Astrocyte (in vitro differentiated cells and primary cell): ENCODE measurements around the gene EOLA2. TPM values are rescaled to one million over a fixed set of nuclear protein-coding genes. Genes with fewer than 3 reads are reported as not detected.
"Not testable (repeated sequence)": the region's sequence is repeated elsewhere in the genome, so short reads cannot be mapped to it uniquely, and the experiment has no call there.

Source experiments
- DNase-seq: peaks from one replicate; pipeline ENCODE4 v3.0.0-alpha.2; 2010; ENCODE audit warnings: low read depth
- FAIRE-seq: peaks from 2 replicates; lab custom pipeline; 2011; peaks lifted over from hg19 to GRCh38; lab: Jason Lieb, UNC
- H2AFZ ChIP-seq: 2 replicates; pipeline ENCODE4 v1.6.0; 2012; ENCODE audit warnings: low read depth, low read length, inconsistent platforms
- H3K27ac ChIP-seq: 2 replicates; pipeline ENCODE4 v1.5.1; 2011; ENCODE audit warnings: low read depth, low read length, inconsistent platforms
- H3K27me3 ChIP-seq: 2 replicates; pipeline ENCODE4 v1.6.0; 2011; ENCODE audit warnings: low read length, inconsistent platforms; ENCODE audit not compliant: insufficient read depth
- H3K36me3 ChIP-seq: 2 replicates; pipeline ENCODE4 v1.5.1; 2011; ENCODE audit warnings: low read length, inconsistent platforms; ENCODE audit not compliant: insufficient read depth
- H3K4me1 ChIP-seq: 2 replicates; pipeline ENCODE4 v1.5.1; 2011; ENCODE audit warnings: low read length, inconsistent platforms; ENCODE audit not compliant: insufficient read depth
- H3K4me2 ChIP-seq: 2 replicates; pipeline ENCODE4 v1.6.0; 2012; ENCODE audit warnings: low read length, inconsistent platforms
- H3K4me3 ChIP-seq: 2 replicates; pipeline ENCODE4 v1.5.1; 2011; ENCODE audit warnings: low read depth, mild to moderate bottlenecking, low read length, inconsistent platforms; ENCODE audit not compliant: insufficient read depth
- H3K79me2 ChIP-seq: 2 replicates; pipeline ENCODE4 v1.6.0; 2012; ENCODE audit warnings: mild to moderate bottlenecking, low read length, inconsistent platforms; ENCODE audit not compliant: insufficient read depth
- H3K9ac ChIP-seq: 2 replicates; pipeline ENCODE4 v1.6.0; 2012; ENCODE audit warnings: mild to moderate bottlenecking, low read length, inconsistent platforms
- H3K9me3 ChIP-seq: 2 replicates; pipeline ENCODE4 v1.5.1; 2012; ENCODE audit warnings: low read depth, mild to moderate bottlenecking, low read length, inconsistent platforms; ENCODE audit not compliant: insufficient read depth
- H4K20me1 ChIP-seq: 2 replicates; pipeline ENCODE4 v1.6.0; 2012; ENCODE audit warnings: low read length, inconsistent platforms; ENCODE audit not compliant: insufficient read depth
- H3K27ac Mint-ChIP-seq: one replicate; pipeline ENCODE4 v1.8.0; 2021; ENCODE audit warnings: mild to moderate bottlenecking, mixed read lengths; ENCODE audit not compliant: unreplicated experiment
- H3K27me3 Mint-ChIP-seq: one replicate; pipeline ENCODE4 v1.8.0; 2021; ENCODE audit warnings: low read depth, mixed read lengths; ENCODE audit not compliant: unreplicated experiment
- H3K36me3 Mint-ChIP-seq: one replicate; pipeline ENCODE4 v1.8.0; 2021; ENCODE audit warnings: low read depth, mixed read lengths; ENCODE audit not compliant: unreplicated experiment
- H3K4me1 Mint-ChIP-seq: one replicate; pipeline ENCODE4 v1.8.0; 2021; ENCODE audit warnings: low read depth, mixed read lengths; ENCODE audit not compliant: unreplicated experiment
- H3K4me3 Mint-ChIP-seq: one replicate; pipeline ENCODE4 v1.8.0; 2021; ENCODE audit warnings: mild to moderate bottlenecking, moderate library complexity, mixed read lengths; ENCODE audit not compliant: unreplicated experiment
- H3K9me3 Mint-ChIP-seq: one replicate; pipeline ENCODE4 v1.8.0; 2021; ENCODE audit warnings: mild to moderate bottlenecking, mixed read lengths; ENCODE audit not compliant: unreplicated experiment
- EZH2 ChIP-seq: IDR thresholded peaks from 2 replicates; pipeline ENCODE4 v1.6.1; 2012; ENCODE audit warnings: mild to moderate bottlenecking, low read length, inconsistent platforms; ENCODE audit not compliant: insufficient read depth
- total RNA-seq: library from RNA; stranded (reverse); gene quantifications from 2 replicates; pipeline ENCODE4 v1.2.1, GENCODE V29; 2021
- TF ChIP-seq, protein P1 (sequence below): IDR thresholded peaks from 2 replicates; pipeline ENCODE4 v1.5.1; 2011; ENCODE audit warnings: low read depth, mild to moderate bottlenecking, inconsistent platforms, low read length, moderate library complexity; ENCODE audit not compliant: insufficient read depth

The EOLA2 gene
- total RNA-seq, 1 donor from 2014 or later = 42.4 TPM

DNA sequence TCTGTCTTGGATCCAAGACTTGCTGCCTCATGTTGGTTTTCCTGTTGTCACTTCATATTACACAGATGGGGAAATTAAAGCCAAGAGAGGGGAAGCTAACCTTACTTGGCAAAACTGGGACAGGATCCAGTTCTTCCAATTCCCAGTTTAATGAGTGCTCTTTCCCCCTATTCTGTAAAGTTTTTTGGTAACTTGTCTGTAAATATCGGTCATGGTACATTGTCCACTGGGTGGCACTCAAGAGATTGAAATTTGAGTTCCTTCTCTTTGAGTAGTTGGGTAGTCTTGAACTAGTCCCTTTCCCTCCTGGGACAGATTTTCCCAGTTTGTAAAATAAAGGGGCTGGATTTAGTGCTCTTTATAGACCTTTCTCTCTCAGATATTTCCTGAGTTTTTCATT, 12.4 kb upstream of the EOLA2 start:
- no peaks in the 10 kb centered on the region for H3K36me3 ChIP-seq
- TF ChIP-seq, protein P1, sequence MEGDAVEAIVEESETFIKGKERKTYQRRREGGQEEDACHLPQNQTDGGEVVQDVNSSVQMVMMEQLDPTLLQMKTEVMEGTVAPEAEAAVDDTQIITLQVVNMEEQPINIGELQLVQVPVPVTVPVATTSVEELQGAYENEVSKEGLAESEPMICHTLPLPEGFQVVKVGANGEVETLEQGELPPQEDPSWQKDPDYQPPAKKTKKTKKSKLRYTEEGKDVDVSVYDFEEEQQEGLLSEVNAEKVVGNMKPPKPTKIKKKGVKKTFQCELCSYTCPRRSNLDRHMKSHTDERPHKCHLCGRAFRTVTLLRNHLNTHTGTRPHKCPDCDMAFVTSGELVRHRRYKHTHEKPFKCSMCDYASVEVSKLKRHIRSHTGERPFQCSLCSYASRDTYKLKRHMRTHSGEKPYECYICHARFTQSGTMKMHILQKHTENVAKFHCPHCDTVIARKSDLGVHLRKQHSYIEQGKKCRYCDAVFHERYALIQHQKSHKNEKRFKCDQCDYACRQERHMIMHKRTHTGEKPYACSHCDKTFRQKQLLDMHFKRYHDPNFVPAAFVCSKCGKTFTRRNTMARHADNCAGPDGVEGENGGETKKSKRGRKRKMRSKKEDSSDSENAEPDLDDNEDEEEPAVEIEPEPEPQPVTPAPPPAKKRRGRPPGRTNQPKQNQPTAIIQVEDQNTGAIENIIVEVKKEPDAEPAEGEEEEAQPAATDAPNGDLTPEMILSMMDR = peak; percentile 46
- TF ChIP-seq EZH2 = no peak
- H3K27ac ChIP-seq = no peak overlapping the region
- Mint-ChIP-seq H3K9me3 (peaks cover 3% of the 10 kb centered on the region), H3K4me1 (no peaks in the 10 kb centered on the region), H3K4me3 (no peak overlapping the region), H3K27ac (no peak overlapping the region), H3K27me3 (no peaks in the 10 kb centered on the region), H3K36me3 (peaks cover 12% of the 10 kb centered on the region)
- no peaks in the 10 kb centered on the region for H3K27me3 ChIP-seq
- H2AFZ ChIP-seq = no peak overlapping the region
- H3K79me2 ChIP-seq = no peaks in the 10 kb centered on the region
- H4K20me1 ChIP-seq = no peaks in the 10 kb centered on the region
- H3K4me3 ChIP-seq = no peak overlapping the region
- H3K4me1 ChIP-seq = no peaks in the 10 kb centered on the region
- DNase-seq (peak; percentile 20), FAIRE-seq (peak; percentile 78)
- no peaks in the 10 kb centered on the region for H3K9me3 ChIP-seq
- H3K9ac ChIP-seq = no peak overlapping the region
- no peak overlapping the region for H3K4me2 ChIP-seq

DNA sequence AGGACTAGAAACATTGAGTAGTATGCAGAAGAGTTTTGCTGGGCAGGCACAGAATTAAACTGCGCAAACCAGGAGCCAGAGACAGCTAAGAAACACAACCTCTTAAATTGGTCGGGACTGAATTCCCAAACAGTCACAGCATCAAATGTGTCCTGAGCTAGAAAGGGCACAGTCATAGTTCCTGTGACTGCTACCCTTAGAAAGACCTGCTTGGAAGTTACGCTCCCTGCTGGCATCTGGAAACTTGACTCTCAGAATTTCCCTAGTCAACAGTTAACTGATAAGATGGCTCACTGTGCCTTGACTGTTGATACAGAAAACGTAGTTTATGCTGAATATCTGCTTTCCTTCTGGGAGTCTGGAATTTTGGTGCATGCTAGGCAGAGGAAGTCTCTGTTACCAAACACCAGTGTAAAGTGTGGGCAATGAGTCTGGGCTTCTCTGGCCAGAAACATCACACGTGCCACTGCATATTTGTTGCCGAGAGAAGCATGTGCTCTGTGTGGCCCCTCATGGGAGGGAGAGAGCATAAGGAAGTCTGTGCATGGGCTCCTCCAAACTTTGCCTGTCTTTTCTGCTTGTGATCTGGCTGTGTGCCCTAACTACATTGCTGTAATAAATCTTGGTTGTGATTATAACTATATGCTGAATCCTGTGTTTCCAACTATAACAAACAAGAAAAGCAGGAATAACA, 11.6 kb upstream of the EOLA2 start:
- Mint-ChIP-seq H3K9me3 (peaks cover 3% of the 10 kb centered on the region), H3K36me3 (peaks cover 12% of the 10 kb centered on the region), H3K4me1 (no peaks in the 10 kb centered on the region), H3K27me3 (no peaks in the 10 kb centered on the region), H3K27ac (no peak overlapping the region), H3K4me3 (no peak overlapping the region)
- Histone ChIP-seq H3K9ac (no peak overlapping the region), H3K9me3 (no peaks in the 10 kb centered on the region), H3K36me3 (no peaks in the 10 kb centered on the region), H2AFZ (no peak overlapping the region), H3K4me3 (no peak overlapping the region), H3K27me3 (no peaks in the 10 kb centered on the region), H3K27ac (no peak overlapping the region), H3K79me2 (no peaks in the 10 kb centered on the region), H3K4me1 (no peaks in the 10 kb centered on the region), H3K4me2 (no peak overlapping the region), H4K20me1 (no peaks in the 10 kb centered on the region)
- TF ChIP-seq EZH2 = no peak
- TF ChIP-seq, protein P1 = no peak
- DNase-seq = no peak
- no peak for FAIRE-seq

DNA sequence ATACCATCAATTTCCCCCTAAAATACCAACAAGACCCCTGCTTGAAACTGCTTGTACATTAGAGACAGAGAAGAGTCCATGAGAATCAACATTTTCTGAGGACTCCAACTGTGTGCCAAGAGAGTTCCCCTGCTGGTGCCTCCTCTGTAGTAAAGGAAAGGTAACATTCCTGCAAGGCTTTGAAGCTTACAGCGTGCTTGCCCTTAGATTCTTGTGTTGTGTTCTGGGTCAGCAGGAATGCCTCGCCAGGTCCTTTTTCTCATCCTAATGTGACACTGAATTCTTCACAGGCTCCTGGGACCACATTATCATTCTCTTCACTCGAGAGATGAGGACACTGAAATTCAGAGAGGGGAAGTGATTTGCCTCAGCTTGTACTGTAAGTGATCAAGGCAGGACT, 9.7 kb upstream of the EOLA2 start:
- no peak overlapping the region for H3K4me3 ChIP-seq
- Mint-ChIP-seq H3K27ac (no peak overlapping the region), H3K4me3 (no peak overlapping the region), H3K9me3 (peaks cover 3% of the 10 kb centered on the region), H3K36me3 (peaks cover 12% of the 10 kb centered on the region), H3K4me1 (no peaks in the 10 kb centered on the region), H3K27me3 (no peaks in the 10 kb centered on the region)
- H4K20me1 ChIP-seq = no peaks in the 10 kb centered on the region
- H3K36me3 ChIP-seq = no peaks in the 10 kb centered on the region
- no peak overlapping the region for H3K4me2 ChIP-seq
- no peak for DNase-seq
- H2AFZ ChIP-seq = no peak overlapping the region
- TF ChIP-seq, protein P1 = no peak
- TF ChIP-seq EZH2 = no peak
- no peak overlapping the region for H3K9ac ChIP-seq
- H3K79me2 ChIP-seq = no peaks in the 10 kb centered on the region
- peak; percentile 54 for FAIRE-seq
- H3K27me3 ChIP-seq = no peaks in the 10 kb centered on the region
- no peaks in the 10 kb centered on the region for H3K9me3 ChIP-seq
- no peaks in the 10 kb centered on the region for H3K4me1 ChIP-seq
- H3K27ac ChIP-seq = no peak overlapping the region

DNA sequence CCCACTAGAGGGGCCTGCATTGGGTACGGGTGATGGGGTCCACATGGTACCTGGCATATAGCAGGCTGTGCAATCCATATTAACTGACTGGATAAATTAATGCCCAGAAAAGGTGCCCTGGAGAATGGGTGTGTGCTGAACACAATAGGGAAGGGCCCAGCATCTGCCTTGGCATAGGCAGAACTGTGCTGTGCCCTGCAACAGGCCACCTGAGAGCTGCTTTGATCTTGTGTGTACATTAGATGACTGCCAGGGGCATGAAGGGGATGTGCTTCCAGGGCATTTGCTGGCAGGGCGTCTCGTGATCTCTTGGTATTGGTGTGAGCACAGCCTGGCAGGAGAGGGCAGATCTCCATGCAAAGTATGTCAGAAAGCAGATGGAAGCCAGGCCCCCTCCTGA, 8.6 kb upstream of the EOLA2 start:
- H3K4me3 Mint-ChIP-seq, H3K79me2 ChIP-seq, H3K27me3 ChIP-seq, DNase-seq, H3K27ac ChIP-seq, H3K4me1 Mint-ChIP-seq, H3K4me3 ChIP-seq, H3K9me3 ChIP-seq, H3K9me3 Mint-ChIP-seq, H3K27ac Mint-ChIP-seq, H2AFZ ChIP-seq, H3K4me2 ChIP-seq, H3K36me3 ChIP-seq, H3K4me1 ChIP-seq, H4K20me1 ChIP-seq, H3K9ac ChIP-seq, FAIRE-seq, H3K27me3 Mint-ChIP-seq: not testable (repeated sequence)
- H3K36me3 Mint-ChIP-seq = peaks cover 12% of the 10 kb centered on the region
